NCI-H187 treated with DMSO at 0.1 percent for 48 hours (cell line): ENCODE results near the gene PPARD.
"Not testable (repeated sequence)": the region's sequence is repeated elsewhere in the genome, so short reads cannot be mapped to it uniquely, and the experiment has no call there.

Experiments
- DNase-seq: peaks from one replicate; lab custom pipeline; 2025; lab: John Stamatoyannopoulos, UW

PPARD gene

GRCh38 chr6:35342258-35343091, at the start of gene PPARD:
TSS of gene PPARD (plus strand) at chr6:35342558. CDS start at chr6:35411088, 68,530 bp downstream.
- DNase-seq = peak; percentile 60

- no peak for DNase-seq
These were observed 48.7 kb upstream of the PPARD start for GRCh38 chr6:35293681-35294080.

- DNase-seq = peak; percentile 5
These were observed 47.9 kb upstream of the PPARD start for GRCh38 chr6:35294308-35294945.

- DNase-seq = no peak
These were observed 47.3 kb upstream of the PPARD start for GRCh38 chr6:35295036-35295435.

GRCh38 chr6:35295521-35296315, 46.6 kb upstream of the PPARD start:
- DNase-seq = no peak

GRCh38 chr6:35296931-35297600, 45.3 kb upstream of the PPARD start:
- DNase-seq = no peak

GRCh38 chr6:35297601-35298481, 44.5 kb upstream of the PPARD start, which contains the start of gene DEF6:
TSS of gene DEF6 (plus strand) at chr6:35297818. CDS start at chr6:35297857, 39 bp downstream.
- DNase-seq = peak; percentile 46

- no peak for DNase-seq
These were observed 43.7 kb upstream of the PPARD start for GRCh38 chr6:35298625-35299140.

GRCh38 chr6:35299674-35300073, 42.7 kb upstream of the PPARD start:
- no peak for DNase-seq

GRCh38 chr6:35300848-35301247, 41.5 kb upstream of the PPARD start:
- DNase-seq = no peak

GRCh38 chr6:35302604-35303241, 39.6 kb upstream of the PPARD start:
- DNase-seq = no peak

- no peak for DNase-seq
These were observed 38.1 kb upstream of the PPARD start for GRCh38 chr6:35304299-35304698.

GRCh38 chr6:35305117-35305516, 37.2 kb upstream of the PPARD start:
- DNase-seq = no peak

- DNase-seq = not testable (repeated sequence)
These were observed 35.2 kb upstream of the PPARD start for GRCh38 chr6:35307138-35307537.

GRCh38 chr6:35308543-35308942, 33.8 kb upstream of the PPARD start:
- not testable (repeated sequence) for DNase-seq

- DNase-seq = no peak
These were observed 32.6 kb upstream of the PPARD start for GRCh38 chr6:35309611-35310264.

GRCh38 chr6:35310265-35310831, 32.0 kb upstream of the PPARD start:
- DNase-seq = no peak

GRCh38 chr6:35311390-35312075, 30.8 kb upstream of the PPARD start:
- DNase-seq = no peak
